NCI-H1694 (cell line): Measurements from ENCODE around the gene TTC39C.
"Not testable (repeated sequence)": the region's sequence is repeated elsewhere in the genome, so short reads cannot be mapped to it uniquely, and the experiment has no call there.

Experiments used
- DNase-seq: peaks from one replicate; lab custom pipeline; 2025; lab: John Stamatoyannopoulos, UW

The TTC39C gene

DNA sequence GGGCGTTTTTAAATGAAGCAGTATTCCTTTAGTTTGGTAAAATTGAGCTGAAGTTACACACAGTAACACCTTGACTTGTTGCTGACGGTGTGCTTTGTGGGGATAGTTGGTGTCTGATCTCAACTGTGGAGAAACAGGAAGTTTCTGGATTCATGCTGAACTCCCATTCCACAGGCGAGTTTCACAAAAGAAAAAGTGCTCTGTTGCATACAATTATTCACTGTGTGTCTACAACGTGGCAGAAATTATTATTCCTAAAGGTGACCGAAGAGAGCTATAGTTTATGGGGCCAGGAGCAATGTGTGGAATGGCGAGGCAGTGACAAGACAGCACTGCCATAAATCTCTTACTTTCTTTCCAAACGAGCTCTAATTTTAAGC, 123.8 kb downstream of the TTC39C start:
- DNase-seq = no peak

DNA sequence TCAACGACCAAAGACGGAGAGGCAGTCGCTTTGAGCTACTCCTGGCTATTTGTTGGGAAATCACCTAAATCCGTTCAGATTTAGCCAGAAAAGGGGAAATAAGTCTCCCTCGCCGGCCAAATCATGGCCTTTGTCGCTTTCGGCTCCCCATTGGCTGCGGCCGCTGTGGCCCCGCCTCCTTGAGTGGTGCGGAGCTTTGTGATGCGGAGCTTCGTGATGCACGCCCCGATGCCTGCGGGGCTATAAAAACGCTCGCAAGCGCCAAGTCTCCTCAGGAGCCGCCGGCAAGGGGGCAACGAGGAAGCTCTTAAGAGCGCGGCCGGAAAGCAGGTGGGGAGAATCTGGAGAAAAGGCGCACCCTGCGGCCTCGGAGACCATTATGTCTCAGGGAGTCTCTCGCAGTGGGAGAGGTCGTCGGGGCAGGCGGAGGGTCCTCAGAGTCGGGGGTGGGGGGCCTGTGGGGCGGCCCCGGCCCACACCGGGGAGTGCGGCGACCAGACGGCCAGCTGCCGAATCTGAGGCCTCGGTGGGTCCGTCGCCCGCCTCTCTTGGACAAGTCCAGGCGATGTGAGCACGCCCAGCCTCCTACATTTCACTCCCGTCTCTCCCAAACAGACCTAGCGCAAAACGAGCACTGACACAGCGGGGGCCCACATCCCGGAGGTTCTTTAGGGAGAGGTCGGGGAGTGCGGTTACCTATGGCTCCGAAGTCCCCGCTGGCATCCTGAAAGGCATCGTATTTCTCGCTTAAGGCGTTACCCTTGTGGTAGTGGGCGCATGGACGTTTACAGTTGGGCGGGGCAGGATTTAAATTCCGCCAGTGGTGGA, 124.4 kb downstream of the TTC39C start, which contains the start of gene CABYR:
Gene CABYR, plus strand, starts transcription at position 274 of the 828 bp plus-strand sequence. CDS start 4,053 bp downstream, outside the sequence.
- peak; percentile 35 for DNase-seq

DNA sequence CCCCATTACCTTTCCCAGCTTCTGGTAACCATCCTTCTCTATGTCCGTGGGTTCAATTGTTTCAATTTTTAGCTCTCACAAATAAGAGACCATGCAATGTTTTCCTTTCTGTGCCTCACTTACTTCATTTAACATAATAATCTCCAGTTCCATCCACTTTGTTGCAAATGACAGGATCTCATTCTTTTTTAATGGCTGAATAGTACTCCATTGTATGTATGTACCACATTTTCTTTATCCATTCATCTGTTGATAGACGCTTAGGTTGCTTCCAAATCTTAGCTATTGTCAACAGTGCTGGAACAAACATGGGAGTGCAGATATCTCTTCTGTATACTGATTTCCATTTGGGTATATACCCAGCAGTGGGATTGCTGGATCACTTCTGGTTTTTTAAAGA, 126.1 kb downstream of the TTC39C start:
- DNase-seq = no peak

DNA sequence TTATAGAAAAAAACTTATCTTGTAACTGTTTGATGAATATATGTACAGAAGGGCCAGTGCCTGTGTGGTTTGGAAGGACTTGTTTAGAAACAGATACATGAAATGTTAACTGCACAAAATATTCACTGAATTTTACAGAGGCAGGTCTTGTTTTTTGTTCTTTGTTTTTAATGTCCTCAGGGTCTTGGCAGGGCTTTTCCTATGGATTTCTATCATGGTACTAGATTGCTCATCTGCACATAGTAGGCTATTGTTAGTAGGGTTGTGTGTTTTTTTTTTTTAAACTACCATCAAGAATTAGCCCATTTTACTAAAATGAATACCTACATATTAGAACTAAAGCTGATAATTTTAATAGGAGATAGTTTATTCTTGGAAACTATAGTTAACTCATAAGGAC, 127.8 kb downstream of the TTC39C start:
- DNase-seq = no peak

DNA sequence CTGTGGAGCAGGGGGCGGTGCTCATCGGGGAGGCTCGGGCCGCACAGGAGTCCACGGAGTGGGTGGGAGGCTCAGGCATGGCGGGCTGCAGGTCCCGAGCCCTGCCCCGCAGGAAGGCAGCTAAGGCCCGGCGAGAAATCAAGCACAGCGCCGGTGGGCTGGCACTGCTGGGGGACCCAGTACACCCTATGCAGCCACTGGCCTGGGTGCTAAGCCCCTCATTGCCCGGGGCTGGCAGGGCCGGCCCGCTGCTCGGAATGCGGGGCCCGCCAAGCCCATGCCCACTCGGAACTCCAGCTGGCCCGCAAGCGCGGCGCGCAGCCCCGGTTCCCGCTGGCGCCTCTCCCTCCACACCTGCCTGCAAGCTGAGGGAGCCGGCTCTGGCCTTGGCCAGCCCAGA, 135.0 kb downstream of the TTC39C start:
- not testable (repeated sequence) for DNase-seq

GRCh38 chr18:24153397-24153796, 138.8 kb downstream of the TTC39C start:
- no peak for DNase-seq

- DNase-seq = no peak
These were observed 143.3 kb downstream of the TTC39C start for GRCh38 chr18:24157855-24158254.

GRCh38 chr18:24160086-24160485, 145.5 kb downstream of the TTC39C start:
- DNase-seq = no peak

GRCh38 chr18:24161304-24161703, 146.8 kb downstream of the TTC39C start:
- DNase-seq = no peak

GRCh38 chr18:24168496-24168895, 153.9 kb downstream of the TTC39C start:
- no peak for DNase-seq

DNA sequence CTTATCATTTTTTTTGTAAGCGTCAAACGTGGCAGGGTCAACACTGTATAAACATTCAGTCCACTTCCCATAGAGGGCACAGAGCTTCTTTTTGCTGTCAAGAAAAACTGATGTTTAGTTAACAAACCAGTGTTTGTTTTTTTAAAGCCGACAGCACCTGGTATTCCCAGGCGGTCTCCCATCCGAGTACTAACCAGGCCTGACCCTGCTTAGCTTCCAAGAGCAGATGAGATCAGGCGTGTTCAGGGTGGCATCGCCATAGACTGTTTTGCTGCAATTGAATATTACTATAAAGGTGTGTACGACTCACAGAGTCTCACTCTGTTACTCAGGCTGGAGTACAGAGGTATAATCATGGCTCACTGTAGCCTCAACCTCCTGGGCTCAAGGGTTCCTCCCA, 155.8 kb downstream of the TTC39C start:
- DNase-seq = no peak

DNA sequence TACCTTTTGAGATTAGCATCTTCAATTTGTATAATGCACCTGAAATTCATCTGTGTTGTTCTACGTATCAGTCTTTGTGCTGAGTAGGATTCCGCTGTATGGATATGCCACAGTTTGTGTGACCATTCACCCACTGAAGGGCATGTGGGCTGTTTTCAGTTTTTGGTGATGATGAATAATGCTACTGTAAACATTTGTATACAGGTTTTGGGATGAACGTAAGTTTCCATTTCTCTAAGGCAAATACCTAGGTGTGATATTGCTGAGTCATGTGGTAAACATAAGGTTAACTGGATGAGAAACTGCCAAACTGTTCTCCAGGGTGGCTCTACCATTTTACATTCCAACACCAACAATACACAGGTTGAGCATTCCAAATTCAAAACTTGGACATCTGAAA, 159.4 kb downstream of the TTC39C start:
- DNase-seq = no peak

DNA sequence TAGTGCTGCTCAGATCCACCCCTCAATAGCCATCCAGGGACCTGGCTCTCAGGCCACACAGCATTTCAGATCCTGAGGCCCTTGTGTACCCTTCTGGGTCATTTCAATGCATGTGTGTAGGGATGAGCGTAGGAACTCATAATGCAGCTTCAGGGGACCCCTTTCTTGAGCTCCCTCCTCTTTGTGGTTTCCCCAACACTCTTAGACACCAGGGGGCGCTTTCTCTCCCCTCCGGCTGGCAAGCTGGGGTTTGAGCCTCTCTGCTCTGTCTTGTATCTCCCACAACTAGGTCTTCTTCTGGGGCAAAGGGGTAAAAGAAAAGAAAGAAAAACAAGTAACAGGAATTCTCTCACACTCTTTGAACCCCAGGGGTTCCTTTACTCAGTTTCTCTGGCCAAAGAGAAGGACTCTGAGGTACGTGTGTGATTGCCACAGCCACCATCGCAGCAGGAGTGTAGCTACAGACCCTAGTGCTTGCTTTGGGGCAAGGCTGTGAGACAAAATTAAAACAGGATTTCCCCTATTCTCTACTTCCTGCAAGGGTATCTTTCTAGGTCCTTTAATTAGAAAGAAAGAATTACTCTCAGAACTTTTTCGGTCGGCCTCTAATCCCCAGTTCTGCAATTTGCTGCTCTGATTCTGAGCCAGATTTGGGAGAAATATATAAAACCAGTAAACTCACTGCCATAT, 162.3 kb downstream of the TTC39C start:
- peak; percentile 4 for DNase-seq

GRCh38 chr18:24177499-24178133, 163.1 kb downstream of the TTC39C start:
- DNase-seq = no peak

DNA sequence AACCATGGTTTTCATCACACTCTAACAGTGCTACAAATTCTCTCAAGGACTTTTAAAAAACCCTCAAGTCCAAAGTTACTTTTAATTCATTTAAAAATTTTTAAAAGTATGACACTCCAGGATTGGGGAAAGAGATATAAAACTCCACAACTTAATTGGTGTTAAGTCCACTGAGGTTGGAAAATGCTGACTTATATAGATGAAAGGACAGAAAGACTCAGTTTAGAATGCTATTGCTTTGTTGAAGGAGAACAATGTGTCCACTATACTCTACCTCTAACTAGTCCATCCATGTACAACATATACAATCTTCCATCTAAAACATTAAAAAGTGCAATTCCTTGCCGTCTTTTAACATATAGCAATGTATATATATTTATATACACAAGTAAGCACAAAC, 165.5 kb downstream of the TTC39C start:
- no peak for DNase-seq

DNA sequence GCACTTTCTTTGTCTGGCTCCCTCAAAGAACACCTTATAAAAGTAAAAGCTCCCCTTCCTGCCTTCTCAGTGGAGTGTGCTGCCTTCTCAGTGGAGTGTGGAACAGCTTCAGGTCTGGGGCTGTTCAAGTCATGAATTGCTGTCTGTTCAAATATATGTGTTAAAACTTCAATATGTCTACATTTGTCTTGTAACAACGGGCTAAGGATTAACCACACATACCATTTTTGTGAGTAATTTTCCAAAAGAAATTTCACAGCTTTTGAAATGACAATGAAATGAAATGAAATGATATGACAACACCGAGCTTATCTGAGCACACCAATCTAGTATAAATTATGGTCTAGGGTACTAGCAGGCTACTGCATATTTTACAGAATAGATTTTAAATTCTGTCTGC, 167.3 kb downstream of the TTC39C start:
- DNase-seq = no peak
